HG03439 (cell line): Measurements from ENCODE around the gene PPP1R12A.
A peak's percentile ranks its signal among the peaks of the same experiment; 100 is the strongest.

Experiments
- ATAC-seq: cut with Tn5 transposase; IDR thresholded peaks from one replicate; pipeline ENCODE4 v1.9.1; 2021; ENCODE audit warnings: mild to moderate bottlenecking, moderate library complexity; ENCODE audit not compliant: unreplicated experiment

PPP1R12A gene

DNA sequence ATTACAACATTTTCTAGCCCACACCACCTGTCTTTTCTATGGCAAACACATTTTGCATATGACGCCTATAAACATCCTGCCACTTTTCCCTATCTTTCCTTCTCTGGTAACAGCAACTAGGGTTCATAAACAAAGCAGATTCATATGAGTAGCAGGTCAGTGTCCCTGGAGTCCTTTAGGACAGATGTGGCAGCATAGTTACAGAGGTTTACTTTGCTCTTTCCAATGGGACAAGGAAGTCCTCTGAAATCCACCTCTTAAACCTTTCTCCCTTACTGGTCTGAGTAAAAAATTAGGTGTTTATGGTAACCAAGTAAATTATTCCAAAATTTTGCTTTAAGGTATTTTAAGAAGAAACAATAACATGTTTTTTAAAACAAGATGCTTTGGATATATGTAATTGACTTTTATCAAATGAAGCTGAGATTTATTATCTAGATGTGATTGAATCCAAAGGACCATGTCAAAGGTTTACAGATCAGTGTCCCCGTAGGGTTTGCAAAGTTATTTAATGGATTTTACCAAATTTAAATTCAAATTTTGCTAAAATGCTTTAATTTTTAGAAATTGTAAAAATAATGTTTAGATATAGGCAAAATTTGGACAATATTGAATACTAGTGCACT is 164.9 kb downstream of the PPP1R12A start:
- no peak for ATAC-seq

DNA sequence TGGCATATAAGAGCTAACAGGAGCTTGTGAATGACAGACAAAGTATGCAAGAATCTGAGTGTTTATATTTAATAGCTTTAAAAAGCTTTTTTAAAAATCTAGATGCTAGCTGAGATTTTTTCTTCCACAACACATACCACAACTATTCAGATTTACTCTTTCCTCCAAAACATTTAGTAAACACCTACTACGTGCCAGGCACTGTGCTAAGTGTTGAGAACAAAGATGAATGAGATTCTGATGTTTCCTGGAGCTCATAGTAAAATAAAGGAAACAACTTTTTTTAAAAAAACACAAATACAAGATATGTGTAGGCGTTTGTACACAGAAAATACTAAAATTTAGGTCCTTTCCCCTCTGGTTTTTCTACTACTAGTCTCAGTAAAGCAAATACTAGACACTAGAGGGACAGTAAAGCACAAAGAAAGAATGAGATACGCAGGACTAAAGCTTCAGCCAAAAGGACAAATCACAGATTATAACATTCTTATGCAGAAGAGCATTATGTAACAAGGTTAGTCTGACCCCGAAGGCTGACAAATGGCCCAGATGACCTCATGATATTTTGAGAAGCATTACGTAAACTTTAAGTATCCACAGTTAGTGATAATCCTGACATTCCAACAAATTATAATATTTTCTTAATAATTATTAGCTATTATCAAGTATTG is 165.6 kb downstream of the PPP1R12A start:
- no peak for ATAC-seq

DNA sequence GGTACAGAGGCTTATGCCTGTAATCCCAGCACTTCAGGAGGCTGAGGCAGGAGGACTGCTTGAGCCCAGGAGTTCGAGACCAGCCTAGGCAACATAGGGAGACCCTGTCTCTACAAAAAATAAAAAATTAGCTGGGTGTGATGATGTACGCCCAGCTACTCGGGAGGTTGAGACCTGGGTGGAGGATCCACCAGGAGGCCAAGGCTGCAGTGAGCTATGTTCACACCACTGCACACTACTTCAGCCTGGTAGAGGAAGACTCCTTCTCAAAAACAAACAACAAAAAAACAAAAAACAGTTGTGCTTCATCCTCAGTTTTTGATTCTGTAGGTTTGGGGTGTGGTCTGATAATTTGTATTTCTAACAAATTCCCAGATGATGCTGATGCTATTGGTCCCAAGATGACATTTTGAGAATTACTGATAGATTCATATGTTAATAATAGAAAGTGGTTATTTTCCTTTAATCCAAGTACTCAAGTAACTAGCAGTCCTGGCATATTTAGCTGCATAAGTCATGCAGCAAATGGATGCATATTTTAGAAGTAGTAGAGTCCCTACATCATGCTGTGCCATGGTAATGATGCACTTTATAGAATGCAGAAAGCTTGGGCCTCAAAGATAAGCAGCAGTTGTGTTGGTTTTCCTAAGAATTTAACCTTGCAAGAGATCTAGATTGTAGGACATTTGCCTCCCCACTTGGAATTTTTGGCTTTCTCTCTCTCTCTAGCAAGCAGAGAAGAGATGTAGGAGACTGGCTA is 168.0 kb downstream of the PPP1R12A start:
- ATAC-seq = no peak

DNA sequence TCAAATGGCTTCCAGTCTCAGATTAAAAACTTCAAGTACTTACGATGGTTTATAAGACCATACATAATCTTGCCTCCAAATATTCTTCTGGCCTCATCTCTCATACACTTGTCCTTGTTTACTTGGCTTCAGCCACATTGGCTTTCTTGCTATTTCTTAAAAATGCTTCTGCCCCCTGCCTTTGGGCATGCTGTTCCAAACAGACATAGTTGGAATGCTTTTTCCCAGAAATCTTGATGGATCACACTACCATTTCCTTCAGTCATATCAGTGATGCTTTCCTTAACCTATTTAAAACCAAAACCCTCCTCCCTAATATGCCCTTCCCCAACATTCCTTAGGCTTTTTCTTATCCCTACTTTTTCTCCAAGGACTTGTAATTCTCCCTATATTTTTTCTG is 169.7 kb downstream of the PPP1R12A start:
- no peak for ATAC-seq

DNA sequence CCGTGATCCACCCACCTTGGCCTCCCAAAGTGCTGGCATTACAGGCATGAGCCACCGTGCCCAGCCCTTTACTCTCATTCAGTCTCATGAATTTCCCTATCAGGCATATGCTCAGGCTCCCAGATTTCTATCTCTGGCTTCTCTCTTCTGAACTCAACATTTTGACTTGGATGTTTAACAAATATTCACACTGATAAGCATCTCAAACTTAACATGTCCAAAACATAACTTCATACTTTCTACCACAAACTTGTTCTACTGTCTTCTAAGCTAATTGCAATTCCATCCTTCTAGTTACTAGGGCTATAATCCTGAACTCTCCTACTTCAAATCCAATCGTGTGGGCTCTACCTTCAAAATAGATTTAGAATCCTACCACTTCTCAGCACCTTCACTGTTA is 170.3 kb downstream of the PPP1R12A start:
- no peak for ATAC-seq

DNA sequence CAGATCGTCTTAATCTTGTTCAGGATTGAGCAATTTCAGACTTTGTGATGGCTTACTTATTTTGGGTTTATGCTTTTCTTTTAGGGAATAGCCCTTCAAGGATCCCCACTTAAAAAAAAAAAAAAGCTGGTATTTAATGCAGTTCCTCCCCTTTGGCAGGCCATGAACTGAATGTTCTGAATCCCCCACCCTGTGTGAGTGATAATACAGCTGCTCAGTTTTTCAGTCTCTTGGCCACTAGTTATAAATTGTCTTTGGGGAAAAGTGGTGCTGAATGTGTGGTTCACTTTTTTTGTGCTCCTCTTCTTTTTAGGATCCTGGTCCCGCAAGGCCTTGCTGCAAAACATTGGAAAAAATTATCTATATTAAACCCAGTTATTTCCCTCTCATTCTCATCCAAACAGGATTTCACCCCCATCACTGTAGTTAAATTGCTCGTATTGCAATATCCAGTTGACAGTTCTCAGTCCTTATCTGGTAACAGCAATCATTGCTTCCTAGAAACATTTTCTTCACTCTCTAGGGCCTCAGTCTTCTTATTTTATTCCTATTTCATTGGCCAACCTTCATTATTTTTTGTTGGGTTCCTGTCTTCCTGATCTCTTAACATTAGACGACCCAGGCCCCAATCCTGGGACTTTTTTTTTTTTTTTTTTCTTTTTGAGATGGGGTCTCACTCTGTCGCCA is 171.0 kb downstream of the PPP1R12A start:
- no peak for ATAC-seq

DNA sequence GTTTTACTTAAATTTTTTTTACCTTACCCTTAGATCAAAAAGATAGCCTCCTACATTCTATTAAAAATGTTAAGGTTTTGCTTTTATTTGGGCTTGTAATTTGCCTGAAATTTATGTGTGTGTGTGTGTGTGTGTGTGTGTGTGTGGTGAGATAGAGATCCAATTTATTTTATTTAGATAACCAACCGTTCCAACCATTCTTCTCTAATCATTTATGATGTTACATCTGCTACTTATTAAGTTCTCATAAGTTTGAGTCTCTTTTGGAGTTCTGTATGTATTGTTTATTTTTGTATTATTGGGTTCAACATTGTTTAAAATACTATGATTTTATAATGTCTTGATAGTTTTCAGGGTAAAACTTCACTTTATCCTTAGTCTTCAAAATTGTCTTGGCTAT is 173.6 kb downstream of the PPP1R12A start:
- ATAC-seq = no peak

DNA sequence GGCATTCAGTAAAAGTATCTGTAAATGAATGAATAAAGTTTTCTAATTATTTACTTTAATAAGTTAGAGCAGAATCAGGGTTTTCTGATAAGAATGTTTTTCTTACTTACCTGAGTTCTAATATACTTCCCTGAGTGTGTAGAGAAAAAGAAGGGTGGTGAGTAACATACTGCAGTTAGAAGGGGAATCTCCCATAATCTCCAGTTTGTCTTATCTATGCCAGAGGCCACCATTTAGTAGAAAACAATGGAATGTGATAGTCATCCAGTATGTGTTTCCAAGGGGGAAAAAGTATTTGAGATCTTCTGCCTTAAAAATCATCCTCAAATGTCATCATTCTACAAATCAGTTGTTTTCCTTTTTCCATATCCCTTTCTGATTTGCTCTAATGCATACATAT is 187.6 kb downstream of the PPP1R12A start:
- no peak for ATAC-seq

DNA sequence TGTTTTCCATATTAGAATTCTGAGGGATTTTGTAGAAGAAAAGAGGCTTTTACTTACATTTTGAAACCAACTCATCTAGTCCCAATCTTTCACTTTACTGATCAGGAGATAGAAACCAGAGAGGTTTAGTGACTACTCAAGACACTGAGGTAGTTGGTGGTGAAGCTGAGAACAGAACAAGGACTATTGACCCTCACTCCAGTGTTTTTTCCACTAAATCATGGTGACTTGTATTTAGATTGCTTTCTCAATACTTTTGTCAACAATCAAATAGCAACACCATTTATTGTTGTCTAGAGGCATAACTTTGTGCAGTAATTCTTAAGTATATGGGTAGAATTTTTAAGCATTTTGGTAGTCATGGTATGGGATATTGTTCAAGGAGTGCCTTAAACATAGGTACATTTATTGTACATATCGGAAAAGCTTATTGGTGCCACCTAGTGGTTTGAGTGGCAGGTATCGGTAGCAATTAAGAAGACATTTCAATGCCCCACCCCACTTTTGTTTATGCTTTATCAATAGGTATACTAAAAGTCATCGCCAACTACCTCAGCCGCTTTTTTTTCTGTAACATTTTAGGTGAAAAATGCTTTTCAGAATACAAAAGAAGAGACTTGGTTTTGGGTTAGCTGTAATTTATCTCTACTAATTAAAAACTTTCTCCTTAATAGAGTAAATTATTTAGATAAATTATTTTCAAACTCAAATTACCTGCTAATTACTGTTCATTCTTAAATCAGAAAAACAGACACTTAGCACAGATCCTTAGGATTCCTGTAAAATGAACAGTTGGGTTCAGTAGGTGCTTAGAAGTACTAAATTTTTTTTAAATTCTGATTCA is 196.8 kb downstream of the PPP1R12A start:
- ATAC-seq = peak; percentile 71

DNA sequence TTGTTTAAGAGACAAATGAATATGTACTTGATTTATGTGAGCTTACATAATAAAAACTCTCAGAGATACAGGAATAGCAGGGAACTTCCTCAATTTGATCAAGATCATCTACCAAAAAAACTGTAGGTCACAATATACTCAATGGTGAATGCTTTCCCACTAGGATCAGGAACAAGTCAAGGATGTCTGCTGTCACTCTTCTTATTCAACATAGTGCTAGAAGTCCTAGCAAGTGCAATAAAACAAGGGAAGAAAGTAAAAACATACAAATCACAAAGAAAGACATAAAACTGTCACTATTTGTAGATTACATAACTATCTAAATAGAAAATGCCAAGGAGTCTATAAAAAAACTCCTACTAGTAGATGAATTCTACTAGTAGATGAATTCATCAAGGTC is 202.3 kb downstream of the PPP1R12A start:
- no peak for ATAC-seq

DNA sequence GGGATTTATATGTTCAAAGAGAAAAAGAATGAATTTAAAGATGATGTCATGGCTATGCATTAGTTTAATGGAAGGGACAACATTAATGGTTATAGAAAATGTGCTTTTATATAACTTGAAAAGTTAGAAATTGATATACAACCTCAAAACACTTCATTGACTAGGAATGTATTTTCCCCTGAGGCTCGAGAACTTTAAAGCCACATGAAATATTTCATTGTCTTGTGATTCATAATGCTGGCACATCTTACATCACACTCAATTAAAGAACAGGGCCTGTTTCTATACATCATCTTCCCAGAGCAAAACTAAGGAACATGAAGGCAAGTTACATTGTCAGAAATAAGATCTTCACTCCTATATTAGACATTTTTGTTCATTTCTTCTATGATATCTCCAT is 208.9 kb downstream of the PPP1R12A start:
- ATAC-seq = no peak
